Uterus (tissue), 4 donors: Measurements from ENCODE around the gene NKIRAS2. TPM values are rescaled to one million over a fixed set of nuclear protein-coding genes. Genes with fewer than 3 reads are reported as not detected.

Source experiments
- DNase-seq, 2 donors: peaks; one replicate each; pipeline ENCODE4 v3.0.0-alpha.2; 2019 to 2020
- H3K27ac ChIP-seq, 2 donors: fragments of 200-600 bp; sonication (generic); 1 replicate in 1 of 2; 2 replicates in 1 of 2; pipeline ENCODE4 v1.5.1; 2016 to 2018
- H3K27me3 ChIP-seq, 2 donors: fragments of 200-600 bp; sonication (generic); one replicate each; pipeline ENCODE4 v1.5.1; 2018 to 2019; ENCODE audit warnings: control low read depth in 1 of 2
- H3K36me3 ChIP-seq, 2 donors: fragments of 200-600 bp; sonication (generic); one replicate each; pipeline ENCODE4 v1.5.1; 2019; ENCODE audit warnings: control low read depth in 1 of 2
- H3K4me1 ChIP-seq, 2 donors: fragments of 200-600 bp; sonication (generic); one replicate each; pipeline ENCODE4 v1.5.1; 2018 to 2019; ENCODE audit warnings: control low read depth in 1 of 2
- H3K4me3 ChIP-seq, 2 donors: fragments of 200-600 bp; sonication (generic); 1 replicate in 1 of 2; 2 replicates in 1 of 2; pipeline ENCODE4 v1.5.1; 2018 to 2019; ENCODE audit warnings: mild to moderate bottlenecking in 1 of 2
- H3K9me3 ChIP-seq, 2 donors: fragments of 200-600 bp; sonication (generic); one replicate each; pipeline ENCODE4 v1.5.1; 2019; ENCODE audit warnings: control low read depth in 1 of 2
- POLR2A ChIP-seq, 2 donors: fragments of 450-650 bp; IDR thresholded peaks; one replicate each; pipeline ENCODE4 v1.6.1; 2016; ENCODE audit warnings: antibody characterized with exemption in 2 of 2, mild to moderate bottlenecking in 1 of 2, moderate library complexity in 1 of 2
- intact Hi-C: fragments of 100-400 bp; cut with DNase I; formaldehyde crosslinking; loops from one replicate; pipeline ENCODE4 v1.15.1; 2023; ENCODE audit warnings: low total_unique reads
- total RNA-seq, 4 donors: library from RNA; depleted of rRNA in 3 of 4; stranded (reverse); fragments of >200 nt in 3 of 4; gene quantifications; one replicate each; pipeline versions ENCODE4 v1.1.0 to v1.2.4, GENCODE V29; 2014 to 2023
- TF ChIP-seq, protein P1 (sequence below), 4 experiments: fragments of 200-600 bp in 2 of 4; fragments of 450-650 bp in 2 of 4; sonication (generic) in 2 of 4; IDR thresholded peaks; one replicate each; pipeline ENCODE4 v1.5.1; 2016 to 2019; ENCODE audit warnings: antibody characterized with exemption in 4 of 4, mild to moderate bottlenecking in 2 of 4, moderate library complexity in 1 of 4
- donor health status: DM: yes; HTN: yes; CAD: no.

NKIRAS2 gene
- total RNA-seq, 4 donors from 2014 or later: 2.4 to 35.4 (median 26.8) TPM

DNA sequence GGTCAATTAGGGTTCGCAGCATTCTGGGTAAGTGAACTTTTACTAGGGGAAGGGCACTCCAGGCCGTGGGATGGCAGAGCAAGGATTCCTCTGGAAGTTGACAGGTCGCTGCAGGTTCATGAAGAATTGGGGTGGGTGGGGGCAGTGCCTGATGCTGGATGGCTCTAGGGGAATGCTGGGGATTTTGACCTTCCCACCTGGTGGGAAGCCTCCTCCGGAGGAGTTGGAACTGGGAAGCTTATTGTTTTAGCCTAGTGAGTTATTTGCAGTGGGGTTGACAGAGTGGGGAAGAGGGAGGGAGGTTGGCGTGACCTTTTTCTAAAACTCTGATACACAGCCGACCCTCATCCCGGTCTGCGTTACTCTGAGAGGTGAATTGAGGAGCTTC lies 31.1 kb downstream of the NKIRAS2 start:
- TF ChIP-seq, protein P1, sequence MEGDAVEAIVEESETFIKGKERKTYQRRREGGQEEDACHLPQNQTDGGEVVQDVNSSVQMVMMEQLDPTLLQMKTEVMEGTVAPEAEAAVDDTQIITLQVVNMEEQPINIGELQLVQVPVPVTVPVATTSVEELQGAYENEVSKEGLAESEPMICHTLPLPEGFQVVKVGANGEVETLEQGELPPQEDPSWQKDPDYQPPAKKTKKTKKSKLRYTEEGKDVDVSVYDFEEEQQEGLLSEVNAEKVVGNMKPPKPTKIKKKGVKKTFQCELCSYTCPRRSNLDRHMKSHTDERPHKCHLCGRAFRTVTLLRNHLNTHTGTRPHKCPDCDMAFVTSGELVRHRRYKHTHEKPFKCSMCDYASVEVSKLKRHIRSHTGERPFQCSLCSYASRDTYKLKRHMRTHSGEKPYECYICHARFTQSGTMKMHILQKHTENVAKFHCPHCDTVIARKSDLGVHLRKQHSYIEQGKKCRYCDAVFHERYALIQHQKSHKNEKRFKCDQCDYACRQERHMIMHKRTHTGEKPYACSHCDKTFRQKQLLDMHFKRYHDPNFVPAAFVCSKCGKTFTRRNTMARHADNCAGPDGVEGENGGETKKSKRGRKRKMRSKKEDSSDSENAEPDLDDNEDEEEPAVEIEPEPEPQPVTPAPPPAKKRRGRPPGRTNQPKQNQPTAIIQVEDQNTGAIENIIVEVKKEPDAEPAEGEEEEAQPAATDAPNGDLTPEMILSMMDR (IDR thresholded peaks at IDR 0.05): no peak
- TF ChIP-seq POLR2A (IDR thresholded peaks at IDR 0.05): no peak
- Histone ChIP-seq H3K27me3 (peaks cover 0 to 6% of the 10 kb centered on the region in 2 donors), H3K9me3 (no peaks in the 10 kb centered on the region), H3K27ac (no peak overlapping the region), H3K4me1 (no peaks in the 10 kb centered on the region), H3K4me3 (peak overlapping the region; percentile 31 to 85), H3K36me3 (no peaks in the 10 kb centered on the region)
- DNase-seq: no peak
- intact Hi-C loops: no loop called here

DNA sequence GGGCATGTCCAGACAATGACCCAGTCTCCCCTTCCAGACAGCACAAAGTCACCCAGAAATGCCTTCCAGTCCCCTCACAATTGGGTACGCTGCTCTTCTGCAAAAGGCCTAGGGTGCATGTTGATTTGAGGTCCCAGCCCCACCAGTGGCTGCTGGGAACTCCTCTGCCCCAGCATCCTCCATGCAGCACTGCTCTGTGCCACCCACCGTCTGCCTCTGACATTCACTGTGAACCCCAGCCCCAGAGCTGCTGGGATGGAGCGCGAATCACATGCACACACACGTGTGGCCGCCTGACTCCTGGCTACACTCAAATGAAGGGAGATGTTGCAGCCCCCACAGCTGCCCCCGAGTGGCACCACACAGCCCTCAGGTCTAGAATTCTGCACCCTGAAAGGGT lies 31.8 kb downstream of the NKIRAS2 start:
- H3K9me3 ChIP-seq: no peaks in the 10 kb centered on the region
- H3K4me3 ChIP-seq: no peak overlapping the region
- H3K27me3 ChIP-seq: peaks cover 0 to 6% of the 10 kb centered on the region in 2 donors
- intact Hi-C loops: no loop called here
- H3K27ac ChIP-seq: no peak overlapping the region
- H3K4me1 ChIP-seq: no peaks in the 10 kb centered on the region
- no peak for DNase-seq
- no peaks in the 10 kb centered on the region for H3K36me3 ChIP-seq
- TF ChIP-seq, protein P1 (IDR thresholded peaks at IDR 0.05): no peak
- TF ChIP-seq POLR2A (IDR thresholded peaks at IDR 0.05): no peak

DNA sequence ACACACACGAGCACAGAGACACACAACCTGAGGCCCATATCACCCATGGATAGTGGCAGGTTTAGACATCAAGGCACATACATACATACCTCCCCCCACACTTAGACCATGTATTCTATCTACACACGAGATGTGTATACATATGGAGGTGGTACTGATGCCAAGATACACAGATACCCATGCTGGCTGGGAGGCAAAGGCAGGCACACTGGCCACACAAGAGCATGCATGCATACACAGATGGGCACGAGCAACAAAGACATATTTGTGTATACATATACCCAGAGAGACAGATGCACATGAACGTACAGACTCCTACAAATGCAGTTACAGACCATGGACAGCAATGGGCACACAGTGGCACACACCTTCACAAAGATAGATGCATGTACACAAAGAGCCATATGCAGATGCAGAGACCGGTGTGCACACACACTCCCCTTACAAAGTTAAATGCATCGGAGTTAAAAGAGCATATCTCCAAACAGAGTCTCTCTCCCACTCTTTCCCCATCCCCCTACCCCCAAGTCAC lies 32.5 kb downstream of the NKIRAS2 start:
- no peaks in the 10 kb centered on the region for H3K4me1 ChIP-seq
- H3K9me3 ChIP-seq: no peaks in the 10 kb centered on the region
- DNase-seq: no peak
- H3K27me3 ChIP-seq: peaks cover 0 to 6% of the 10 kb centered on the region in 2 donors
- no peaks in the 10 kb centered on the region for H3K36me3 ChIP-seq
- no peak overlapping the region for H3K27ac ChIP-seq
- intact Hi-C loops: no loop called here
- H3K4me3 ChIP-seq: no peak overlapping the region
- TF ChIP-seq POLR2A (IDR thresholded peaks at IDR 0.05): no peak

DNA sequence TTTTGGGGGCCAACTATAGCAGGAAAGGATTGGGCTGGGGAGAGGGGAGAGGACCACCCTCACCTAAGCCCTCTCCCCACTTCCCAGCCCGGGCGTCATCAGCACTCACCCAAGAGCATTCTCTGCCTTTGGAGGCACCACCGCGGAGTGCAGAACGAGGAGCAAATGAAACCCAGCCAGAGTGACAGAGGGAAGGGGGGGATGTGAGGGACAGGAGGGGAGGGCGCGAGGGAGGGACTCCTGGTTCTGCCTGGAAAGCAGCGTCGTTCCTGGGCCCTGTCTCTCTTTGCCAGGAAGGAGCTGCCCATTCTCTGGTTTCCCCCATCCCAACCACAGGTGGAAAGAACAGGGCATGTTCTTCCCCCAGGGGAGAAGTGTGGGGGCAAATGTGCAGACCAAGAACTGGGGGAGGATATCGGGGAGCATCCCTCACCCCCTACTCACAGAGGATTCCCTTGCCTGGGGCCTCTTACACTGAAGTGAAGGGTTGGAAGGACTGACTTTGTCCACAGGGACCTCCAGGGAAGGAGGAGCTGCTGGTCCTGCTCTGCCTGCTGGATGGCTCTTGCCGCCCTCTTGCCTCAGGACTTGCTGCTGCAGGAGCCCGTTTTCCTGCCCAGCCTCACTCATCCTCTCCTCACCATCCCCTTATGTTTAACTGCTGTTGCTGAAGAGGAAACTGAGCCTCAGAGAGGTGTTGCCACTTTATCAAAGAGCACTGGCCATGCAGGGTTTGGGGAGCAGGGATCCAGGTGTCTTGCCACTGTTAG lies 34.0 kb downstream of the NKIRAS2 start:
- Histone ChIP-seq H3K4me3 (no peak overlapping the region), H3K4me1 (no peaks in the 10 kb centered on the region), H3K27me3 (peaks cover 0 to 6% of the 10 kb centered on the region in 2 donors), H3K36me3 (no peaks in the 10 kb centered on the region), H3K27ac (no peak overlapping the region), H3K9me3 (no peaks in the 10 kb centered on the region)
- TF ChIP-seq POLR2A (IDR thresholded peaks at IDR 0.05): no peak
- TF ChIP-seq, protein P1 (IDR thresholded peaks at IDR 0.05): no peak
- DNase-seq: no peak
- intact Hi-C loops: no loop called here

DNA sequence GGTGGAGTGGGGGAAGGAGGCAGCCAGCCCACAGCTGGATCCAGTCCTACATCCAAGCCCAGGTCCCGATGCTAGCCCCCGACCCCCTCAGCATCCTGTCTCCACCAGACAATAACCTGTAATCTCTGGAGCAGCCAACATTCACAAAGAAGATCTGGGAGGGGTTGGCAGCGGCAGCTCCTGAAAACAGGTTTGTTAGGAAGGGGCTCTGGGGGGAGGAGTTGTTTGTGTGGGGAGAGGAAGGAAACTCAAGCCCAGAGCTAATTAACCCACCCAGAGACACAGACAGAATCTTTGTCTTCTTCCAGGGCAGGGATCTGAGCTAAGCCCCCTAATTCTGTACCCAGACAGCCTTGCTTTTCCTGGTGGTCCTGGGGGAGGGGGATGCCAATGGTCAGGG lies 35.1 kb downstream of the NKIRAS2 start:
- DNase-seq: no peak
- Histone ChIP-seq H3K27ac (no peak overlapping the region), H3K9me3 (no peaks in the 10 kb centered on the region), H3K4me3 (no peak overlapping the region), H3K4me1 (no peaks in the 10 kb centered on the region), H3K27me3 (peaks cover 0 to 6% of the 10 kb centered on the region in 2 donors), H3K36me3 (no peaks in the 10 kb centered on the region)
- intact Hi-C loops: no loop called here
- TF ChIP-seq POLR2A (IDR thresholded peaks at IDR 0.05): no peak
- TF ChIP-seq, protein P1 (IDR thresholded peaks at IDR 0.05): no peak
